Stimulated activated naive B cell treated with anti-CD40 and anti-IgM and Interleukin-4, amounts not matched to agents 10 μg/mL and 1 μg/mL and 100 μg/mL, for 72 hours (primary cell): ENCODE data around the gene PEX11G.

ENCODE experiments used
- ATAC-seq, 2 donors: fragments of 150-1000 bp; cut with Tn5 transposase; replicated peaks; 2 replicates each; pipeline ENCODE4 v1.10.0; 2021; ENCODE audit warnings: moderate library complexity in 1 of 2
- DNase-seq: peaks from one replicate; pipeline ENCODE4 v3.0.0; 2021
- H3K27ac Mint-ChIP-seq: one replicate; pipeline ENCODE4 v1.8.0; 2022; ENCODE audit warnings: mild to moderate bottlenecking, mixed read lengths
- H3K27me3 Mint-ChIP-seq, 2 donors: one replicate each; pipeline ENCODE4 v1.8.0; 2022; ENCODE audit warnings: mixed read lengths in 2 of 2
- H3K36me3 Mint-ChIP-seq, 2 donors: one replicate each; pipeline ENCODE4 v1.8.0; 2022; ENCODE audit warnings: mixed read lengths in 2 of 2, mild to moderate bottlenecking in 1 of 2
- H3K4me1 Mint-ChIP-seq, 2 donors: one replicate each; pipeline ENCODE4 v1.8.0; 2022; ENCODE audit warnings: mixed read lengths in 2 of 2, mild to moderate bottlenecking in 1 of 2
- H3K4me3 Mint-ChIP-seq, 2 donors: one replicate each; pipeline ENCODE4 v1.8.0; 2022; ENCODE audit warnings: mild to moderate bottlenecking in 2 of 2, mixed read lengths in 2 of 2, moderate library complexity in 1 of 2
- H3K9me3 Mint-ChIP-seq, 2 donors: one replicate each; pipeline ENCODE4 v1.8.0; 2022; ENCODE audit warnings: mixed read lengths in 2 of 2, mild to moderate bottlenecking in 1 of 2

Gene PEX11G

GRCh38 chr19:7526059-7526929 is 37.5 kb upstream of the PEX11G start:
- Mint-ChIP-seq H3K4me1 (peaks cover 18 to 22% of the 10 kb centered on the region in 2 donors), H3K36me3 (peaks cover 20 to 37% of the 10 kb centered on the region in 2 donors), H3K27ac (no peak overlapping the region), H3K27me3 (no peaks in the 10 kb centered on the region), H3K9me3 (no peaks in the 10 kb centered on the region), H3K4me3 (no peak overlapping the region)
- ATAC-seq (no peak), DNase-seq (no peak)

GRCh38 chr19:7524992-7525739 is 36.3 kb upstream of the PEX11G start:
- H3K27me3 Mint-ChIP-seq: no peaks in the 10 kb centered on the region
- DNase-seq (no peak), ATAC-seq (no peak)
- peaks cover 18 to 22% of the 10 kb centered on the region in 2 donors for H3K4me1 Mint-ChIP-seq
- H3K4me3 Mint-ChIP-seq: no peak overlapping the region
- no peak overlapping the region for H3K27ac Mint-ChIP-seq
- H3K9me3 Mint-ChIP-seq: no peaks in the 10 kb centered on the region
- H3K36me3 Mint-ChIP-seq: peaks cover 17 to 39% of the 10 kb centered on the region in 2 donors

GRCh38 chr19:7524523-7524922 is 35.7 kb upstream of the PEX11G start:
- no peak overlapping the region for H3K4me3 Mint-ChIP-seq
- no peak for DNase-seq
- no peak overlapping the region for H3K27ac Mint-ChIP-seq
- ATAC-seq: no peak
- peaks cover 16 to 22% of the 10 kb centered on the region in 2 donors for H3K4me1 Mint-ChIP-seq
- H3K36me3 Mint-ChIP-seq: peaks cover 17 to 33% of the 10 kb centered on the region in 2 donors
- no peaks in the 10 kb centered on the region for H3K9me3 Mint-ChIP-seq
- no peaks in the 10 kb centered on the region for H3K27me3 Mint-ChIP-seq

- peaks cover 16 to 17% of the 10 kb centered on the region in 2 donors for H3K4me1 Mint-ChIP-seq
- no peaks in the 10 kb centered on the region for H3K9me3 Mint-ChIP-seq
- peak overlapping the region; percentile 82 to 88 for H3K4me3 Mint-ChIP-seq
- no peak overlapping the region for H3K27ac Mint-ChIP-seq
- no peak for DNase-seq
- ATAC-seq: no peak
- no peaks in the 10 kb centered on the region for H3K27me3 Mint-ChIP-seq
- peaks cover 11 to 28% of the 10 kb centered on the region in 2 donors for H3K36me3 Mint-ChIP-seq
These were observed 34.3 kb upstream of the PEX11G start for GRCh38 chr19:7522923-7523667.

- H3K36me3 Mint-ChIP-seq: peaks cover 9 to 25% of the 10 kb centered on the region in 2 donors
- peak; percentile 89 to 91 for ATAC-seq
- DNase-seq: peak; percentile 98
- H3K4me1 Mint-ChIP-seq: peaks cover 15 to 20% of the 10 kb centered on the region in 2 donors
- H3K9me3 Mint-ChIP-seq: no peaks in the 10 kb centered on the region
- H3K27ac Mint-ChIP-seq: peak within 1 kb of the TSS; percentile 88
- peak within 1 kb of the TSS; percentile 85 to 88 for H3K4me3 Mint-ChIP-seq
- H3K27me3 Mint-ChIP-seq: no peaks in the 10 kb centered on the region
These were observed 33.5 kb upstream of the PEX11G start, which contains the start of gene MCOLN1 for GRCh38 chr19:7522072-7522922. TSS of gene MCOLN1 (plus strand) at chr19:7522624. CDS start at chr19:7522751, 127 bp downstream.

- ATAC-seq (no peak), DNase-seq (no peak)
- Mint-ChIP-seq H3K27ac (peak overlapping the region; percentile 88), H3K4me3 (peak overlapping the region; percentile 85 to 88), H3K9me3 (no peaks in the 10 kb centered on the region), H3K27me3 (no peaks in the 10 kb centered on the region), H3K4me1 (peaks cover 17 to 27% of the 10 kb centered on the region in 2 donors), H3K36me3 (peaks cover 9 to 21% of the 10 kb centered on the region in 2 donors)
These were observed 32.8 kb upstream of the PEX11G start for GRCh38 chr19:7521551-7522071.

- H3K27me3 Mint-ChIP-seq: no peaks in the 10 kb centered on the region
These were observed 31.6 kb upstream of the PEX11G start for GRCh38 chr19:7520131-7521051.

GRCh38 chr19:7519361-7520130 is 30.7 kb upstream of the PEX11G start:
- Mint-ChIP-seq H3K27ac (no peak overlapping the region), H3K4me3 (no peak overlapping the region), H3K9me3 (no peaks in the 10 kb centered on the region), H3K4me1 (peaks cover 23 to 37% of the 10 kb centered on the region in 2 donors), H3K36me3 (peaks cover 3 to 13% of the 10 kb centered on the region in 2 donors), H3K27me3 (no peaks in the 10 kb centered on the region)
- ATAC-seq: no peak
- DNase-seq: no peak

More at GRCh38 chr19:7520131-7521051, 31.6 kb upstream of the PEX11G start:
- no peak overlapping the region for H3K4me3 Mint-ChIP-seq
- ATAC-seq: no peak
- H3K9me3 Mint-ChIP-seq: no peaks in the 10 kb centered on the region
- peaks cover 3 to 13% of the 10 kb centered on the region in 2 donors for H3K36me3 Mint-ChIP-seq
- H3K4me1 Mint-ChIP-seq: peaks cover 21 to 34% of the 10 kb centered on the region in 2 donors
- H3K27ac Mint-ChIP-seq: no peak overlapping the region
- no peak for DNase-seq

GRCh38 chr19:7516878-7517277 is 28.0 kb upstream of the PEX11G start:
- no peak for DNase-seq
- peaks cover 3 to 13% of the 10 kb centered on the region in 2 donors for H3K36me3 Mint-ChIP-seq
- H3K27ac Mint-ChIP-seq: peak overlapping the region; percentile 81
- no peak for ATAC-seq
- H3K9me3 Mint-ChIP-seq: no peaks in the 10 kb centered on the region
- H3K27me3 Mint-ChIP-seq: peaks cover 0 to 4% of the 10 kb centered on the region in 2 donors
- H3K4me1 Mint-ChIP-seq: peaks cover 14 to 25% of the 10 kb centered on the region in 2 donors
- H3K4me3 Mint-ChIP-seq: peak overlapping the region; percentile 71 to 72

- Mint-ChIP-seq H3K9me3 (no peaks in the 10 kb centered on the region), H3K4me1 (peaks cover 12 to 21% of the 10 kb centered on the region in 2 donors)
These were observed 27.5 kb upstream of the PEX11G start for GRCh38 chr19:7516333-7516732.

GRCh38 chr19:7515645-7516151 is 26.9 kb upstream of the PEX11G start, which contains the start of gene ZNF358:
TSS of gene ZNF358 (plus strand) at chr19:7516103. CDS start at chr19:7519243, 3,140 bp downstream.
- ATAC-seq (peak; percentile 96 to 97), DNase-seq (peak; percentile 38)
- peaks cover 0 to 4% of the 10 kb centered on the region in 2 donors for H3K27me3 Mint-ChIP-seq
- H3K4me1 Mint-ChIP-seq: peaks cover 12 to 21% of the 10 kb centered on the region in 2 donors
- peak within 1 kb of the TSS; percentile 83 for H3K27ac Mint-ChIP-seq
- peaks cover 3 to 10% of the 10 kb centered on the region in 2 donors for H3K36me3 Mint-ChIP-seq
- H3K4me3 Mint-ChIP-seq: peak within 1 kb of the TSS; percentile 85 to 88
- no peaks in the 10 kb centered on the region for H3K9me3 Mint-ChIP-seq

More at GRCh38 chr19:7516333-7516732, 27.5 kb upstream of the PEX11G start:
- peaks cover 3 to 13% of the 10 kb centered on the region in 2 donors for H3K36me3 Mint-ChIP-seq
- H3K27me3 Mint-ChIP-seq: peaks cover 0 to 4% of the 10 kb centered on the region in 2 donors
- ATAC-seq (peak in 1 of 2 donors; percentile 15), DNase-seq (no peak)
- H3K27ac Mint-ChIP-seq: peak overlapping the region; percentile 59
- peak overlapping the region; percentile 71 to 72 for H3K4me3 Mint-ChIP-seq
